Iris pigment epithelial cell (primary cell): ENCODE data around the gene SEMA3A.

Source experiments
- DNase-seq: peaks from one replicate; pipeline ENCODE4 v3.0.0-alpha.2; 2011; ENCODE audit warnings: low read depth

The SEMA3A gene

GRCh38 chr7:83930262-83930661 lies 264.3 kb downstream of the SEMA3A start:
- DNase-seq = no peak

- no peak for DNase-seq
Measured at GRCh38 chr7:83925860-83926259, 268.7 kb downstream of the SEMA3A start.

DNA sequence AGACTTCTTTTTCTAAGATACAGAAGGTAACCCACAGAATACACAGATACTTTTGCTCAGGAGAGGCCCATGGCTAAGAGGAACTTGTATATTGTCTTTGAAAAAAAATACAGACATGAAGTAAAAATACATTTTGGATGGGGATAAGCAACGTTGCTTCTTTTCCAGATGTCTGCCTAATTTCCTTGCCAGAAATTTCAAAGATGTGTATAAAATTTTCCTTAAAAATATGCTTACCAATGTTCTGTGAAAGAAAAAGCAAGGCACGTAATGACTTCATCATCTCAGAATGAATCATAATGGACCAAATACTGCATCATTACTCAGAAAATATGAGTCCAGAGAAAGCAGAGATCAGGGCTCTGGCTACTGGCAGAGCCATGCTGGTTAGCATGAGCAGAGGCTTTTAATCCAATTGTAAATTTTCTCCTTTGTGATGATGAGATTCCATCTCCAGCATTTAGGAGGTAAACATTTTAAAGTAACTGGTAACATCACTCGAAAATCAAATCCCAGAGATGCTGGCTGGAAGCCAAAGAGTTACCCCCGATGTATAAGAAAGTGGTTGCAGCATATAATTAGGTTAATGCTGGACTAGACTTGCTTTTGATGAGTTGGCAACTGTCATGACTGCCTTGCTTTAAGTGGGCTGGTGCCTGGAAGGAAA lies 272.5 kb downstream of the SEMA3A start:
- DNase-seq = peak; percentile 25

- no peak for DNase-seq
Measured at GRCh38 chr7:83921271-83921940, 273.2 kb downstream of the SEMA3A start.

- no peak for DNase-seq
Measured at GRCh38 chr7:83918142-83918541, 276.4 kb downstream of the SEMA3A start.

GRCh38 chr7:83913174-83913573 lies 281.4 kb downstream of the SEMA3A start:
- DNase-seq = no peak

DNA sequence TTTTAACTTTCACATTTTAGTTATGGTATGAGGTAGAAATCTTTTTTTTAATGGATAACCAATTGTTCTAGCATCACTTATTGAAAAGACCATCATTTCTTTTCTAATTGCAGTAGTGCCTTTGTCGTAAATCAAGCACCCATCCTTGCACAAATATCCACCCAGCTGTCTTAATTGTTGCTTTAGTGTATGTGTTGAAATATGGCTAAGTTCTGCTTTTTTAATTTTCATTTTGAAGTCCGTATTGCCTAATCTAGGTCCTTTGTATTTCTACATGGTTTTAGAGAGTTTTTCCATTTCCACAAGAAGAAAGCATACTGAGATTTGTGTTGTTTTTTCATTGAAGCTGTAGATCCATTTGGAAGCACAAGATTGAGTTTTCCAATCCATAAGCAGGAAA lies 286.1 kb downstream of the SEMA3A start:
- DNase-seq = no peak
